ENCODE results near the gene THAP4. TPM values are rescaled to one million over a fixed set of nuclear protein-coding genes. Genes with fewer than 3 reads are reported as not detected.

Gene THAP4
- total and polyA plus RNA-seq, 8 donors = 22.4 to 42.9 (median 27.1) TPM

- Histone ChIP-seq H3K36me3 (peaks cover 0 to 40% (median 10%) of the 10 kb centered on the region in 3 donors), H3K9me3 (no peaks in the 10 kb centered on the region), H3K4me3 (no peak overlapping the region), H3K4me1 (no peaks in the 10 kb centered on the region), H3K27ac (no peak overlapping the region), H3K27me3 (no peaks in the 10 kb centered on the region)
- ATAC-seq (no peak), DNase-seq (no peak), FAIRE-seq (no peak)
- WGBS, 2 donors = 70 to 72% methylated on average over 5 of the region's 5 CpGs
- intact Hi-C loops (cut with DNase I) = no loop called here
- no peak for TF ChIP-seq CTCF (IDR thresholded peaks at IDR 0.05)
Measured at GRCh38 chr2:241603686-241604085, 33.3 kb downstream of the THAP4 start.

- Histone ChIP-seq H3K27me3 (no peaks in the 10 kb centered on the region), H3K27ac (no peak overlapping the region), H3K36me3 (peaks cover 0 to 40% (median 10%) of the 10 kb centered on the region in 3 donors), H3K4me3 (no peak overlapping the region), H3K9me3 (no peaks in the 10 kb centered on the region), H3K4me1 (no peaks in the 10 kb centered on the region)
- intact Hi-C loops (cut with DNase I) = no loop called here
- WGBS, 2 donors = 93 to 96% methylated on average over 17 of the region's 17 CpGs
- no peak for ATAC-seq
- peak in 1 of 6 donors; percentile 43 for DNase-seq
- no peak for FAIRE-seq
- TF ChIP-seq CTCF (IDR thresholded peaks at IDR 0.05) = no peak
Measured at GRCh38 chr2:241602720-241603119, 34.2 kb downstream of the THAP4 start.

- 92 to 95% methylated on average over 13 of the region's 13 CpGs for WGBS, 2 donors
- intact Hi-C loops (cut with DNase I) = no loop called here
- FAIRE-seq (no peak), ATAC-seq (no peak), DNase-seq (peak in 1 of 6 donors; percentile 20)
- H3K27ac ChIP-seq = no peak overlapping the region
- no peaks in the 10 kb centered on the region for H3K27me3 ChIP-seq
- no peaks in the 10 kb centered on the region for H3K4me1 ChIP-seq
- no peak overlapping the region for H3K4me3 ChIP-seq
- no peak for TF ChIP-seq CTCF (IDR thresholded peaks at IDR 0.05)
- H3K36me3 ChIP-seq = peaks cover 0 to 40% (median 10%) of the 10 kb centered on the region in 3 donors
- H3K9me3 ChIP-seq = no peaks in the 10 kb centered on the region
Measured at GRCh38 chr2:241601841-241602240, 35.1 kb downstream of the THAP4 start.

GRCh38 chr2:241599615-241600014 lies 37.3 kb downstream of the THAP4 start:
- WGBS, 2 donors = 86% methylated on average over 6 of the region's 6 CpGs
- intact Hi-C loops (cut with DNase I) = no loop called here
- Histone ChIP-seq H3K4me1 (no peaks in the 10 kb centered on the region), H3K27me3 (no peaks in the 10 kb centered on the region), H3K36me3 (peaks cover 0 to 36% (median 0%) of the 10 kb centered on the region in 3 donors), H3K27ac (no peak overlapping the region), H3K4me3 (no peak overlapping the region), H3K9me3 (no peaks in the 10 kb centered on the region)
- FAIRE-seq (no peak), ATAC-seq (no peak), DNase-seq (no peak)
- no peak for TF ChIP-seq CTCF (IDR thresholded peaks at IDR 0.05)

GRCh38 chr2:241598487-241598886 lies 38.5 kb downstream of the THAP4 start:
- no peak for TF ChIP-seq CTCF (IDR thresholded peaks at IDR 0.05)
- 21 to 23% methylated on average over 1 of the region's 1 CpG for WGBS, 2 donors
- Histone ChIP-seq H3K27ac (no peak overlapping the region), H3K9me3 (no peaks in the 10 kb centered on the region), H3K4me1 (no peaks in the 10 kb centered on the region), H3K4me3 (no peak overlapping the region), H3K27me3 (no peaks in the 10 kb centered on the region), H3K36me3 (peaks cover 0 to 36% (median 0%) of the 10 kb centered on the region in 3 donors)
- ATAC-seq = peak; percentile 77 to 96 (median 88)
- intact Hi-C loops (cut with DNase I) = no loop called here
- DNase-seq = peak in 1 of 6 donors; percentile 45
- FAIRE-seq = no peak
